GM18508 (cell line): ENCODE results near the gene CYP4F22.
"Not testable (repeated sequence)": the region's sequence is repeated elsewhere in the genome, so short reads cannot be mapped to it uniquely, and the experiment has no call there.

Experiments used
- ATAC-seq: cut with Tn5 transposase; IDR thresholded peaks from one replicate; pipeline ENCODE4 v1.9.1; 2021; ENCODE audit warnings: moderate number of reproducible peaks; ENCODE audit not compliant: insufficient read depth, unreplicated experiment

CYP4F22 gene

DNA sequence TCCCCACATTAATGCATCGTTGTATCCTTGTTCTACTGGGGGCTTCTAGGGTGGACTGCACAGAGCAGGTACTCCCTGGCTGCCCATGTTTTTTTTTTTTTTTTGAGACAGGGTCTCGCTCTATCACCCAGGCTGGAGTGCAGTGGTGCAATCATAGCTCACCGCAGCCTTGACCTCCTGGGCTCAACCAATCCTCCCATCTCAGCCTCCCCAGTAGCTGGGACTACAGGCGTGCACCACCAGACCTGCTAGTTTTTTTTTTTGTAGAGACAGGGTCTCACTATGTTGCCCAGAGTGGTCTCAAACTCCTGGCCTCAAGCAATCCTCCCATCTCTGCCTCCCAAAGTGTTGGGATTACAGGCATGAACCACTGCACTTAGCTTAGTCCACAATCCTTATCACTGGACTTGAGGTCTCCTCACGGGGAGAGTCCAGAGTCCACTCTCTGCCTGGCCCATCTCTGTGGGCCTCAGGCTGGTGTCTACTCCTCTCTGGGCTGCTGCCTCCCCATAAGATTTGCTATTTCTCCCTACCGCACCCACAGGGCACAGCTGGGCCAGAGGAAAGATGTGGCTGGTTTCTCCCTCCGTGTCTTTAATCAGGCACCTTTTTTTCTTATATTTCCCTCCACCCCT, 56.3 kb downstream of the CYP4F22 start:
- no peak for ATAC-seq

DNA sequence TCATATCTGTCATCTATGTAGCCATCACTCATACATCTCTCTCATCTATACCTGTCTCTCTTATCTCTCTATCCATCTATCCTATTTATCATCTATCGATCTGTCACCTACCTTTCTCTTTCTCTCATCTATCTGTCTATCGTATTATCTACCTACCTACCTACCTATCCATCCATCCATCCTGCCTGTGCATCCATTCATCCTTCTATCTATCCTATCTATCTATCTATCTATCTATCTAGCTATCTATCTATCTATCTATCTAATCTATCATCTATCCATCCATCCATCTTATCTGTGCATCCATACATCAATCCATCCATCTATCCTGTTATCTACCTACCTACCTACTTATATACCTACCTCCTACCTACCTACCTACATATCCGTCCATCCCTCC, 62.1 kb downstream of the CYP4F22 start:
- no peak for ATAC-seq

DNA sequence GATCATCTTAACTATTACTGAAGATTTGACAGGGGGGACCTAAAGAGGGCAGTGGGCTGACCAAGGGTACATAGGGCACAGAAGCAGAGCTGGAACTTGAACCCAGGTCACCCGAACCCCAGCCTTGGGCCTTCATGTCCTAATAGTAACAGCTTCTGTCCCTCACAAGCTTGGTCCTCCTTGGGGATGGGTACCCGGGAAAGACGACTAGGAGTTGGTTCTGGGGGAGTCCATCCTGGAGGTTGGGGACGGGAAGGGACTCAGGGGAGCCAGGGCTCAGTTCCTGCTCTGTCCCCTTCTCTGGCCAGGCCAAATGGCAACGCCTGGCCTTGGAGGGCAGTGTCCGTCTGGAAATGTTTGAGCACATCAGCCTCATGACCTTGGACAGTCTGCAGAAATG, 67.1 kb downstream of the CYP4F22 start:
- ATAC-seq: no peak

DNA sequence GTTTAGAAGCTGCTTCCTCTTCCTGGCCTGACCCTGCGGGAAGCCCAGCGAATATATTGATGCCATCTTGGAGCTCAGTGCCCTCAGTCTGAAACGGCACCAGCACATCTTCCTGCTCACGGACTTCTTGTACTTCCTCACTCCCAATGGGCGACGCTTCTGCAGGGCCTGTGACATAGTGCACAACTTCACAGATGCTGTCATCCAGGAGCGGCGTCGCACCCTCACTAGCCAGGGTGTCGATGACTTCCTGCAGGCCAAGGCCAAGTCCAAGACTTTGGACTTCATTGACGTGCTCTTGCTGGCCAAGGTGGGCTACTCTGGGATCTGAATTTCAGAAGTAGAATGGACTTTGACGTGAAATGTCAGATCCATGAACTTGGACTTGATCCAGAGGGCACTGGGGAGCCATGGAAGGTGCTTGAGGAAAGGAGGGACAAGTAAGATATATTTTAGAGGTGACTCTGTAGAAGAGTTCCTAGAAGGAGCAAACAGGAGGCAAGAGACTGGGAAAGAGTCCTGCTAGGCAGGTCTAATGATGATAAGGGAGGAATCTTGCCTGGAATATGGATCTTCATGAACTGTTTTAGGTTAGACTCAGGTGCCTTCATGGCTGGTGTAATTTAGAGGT, 68.3 kb downstream of the CYP4F22 start:
- no peak for ATAC-seq

DNA sequence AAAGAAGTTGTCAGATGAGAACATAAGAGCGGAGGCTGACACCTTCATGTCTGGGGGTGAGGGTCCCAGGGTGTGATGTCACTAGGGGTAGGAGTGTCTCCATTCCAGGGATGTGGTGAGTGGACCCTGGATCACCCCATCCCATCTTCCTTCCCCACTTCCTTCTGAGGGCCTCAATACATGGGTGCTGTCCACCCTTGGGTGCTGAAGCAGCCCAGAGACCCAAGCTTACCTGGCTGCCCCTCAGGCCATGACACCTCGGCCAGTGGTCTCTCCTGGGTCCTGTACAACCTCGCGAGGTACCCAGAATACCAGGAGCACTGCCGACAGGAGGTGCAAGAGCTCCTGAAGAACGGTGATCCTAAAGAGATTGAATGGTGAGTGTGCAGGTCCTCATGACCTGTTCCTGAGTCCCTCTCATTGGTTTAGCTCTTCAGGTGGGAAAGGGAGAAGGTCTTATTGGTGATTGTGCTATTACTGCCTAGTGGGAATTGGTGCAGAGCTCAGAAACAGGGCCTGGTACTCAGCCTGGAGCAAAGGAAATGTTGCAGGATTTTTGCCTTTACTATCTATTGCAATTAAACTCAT, 69.0 kb downstream of the CYP4F22 start:
- ATAC-seq: no peak

DNA sequence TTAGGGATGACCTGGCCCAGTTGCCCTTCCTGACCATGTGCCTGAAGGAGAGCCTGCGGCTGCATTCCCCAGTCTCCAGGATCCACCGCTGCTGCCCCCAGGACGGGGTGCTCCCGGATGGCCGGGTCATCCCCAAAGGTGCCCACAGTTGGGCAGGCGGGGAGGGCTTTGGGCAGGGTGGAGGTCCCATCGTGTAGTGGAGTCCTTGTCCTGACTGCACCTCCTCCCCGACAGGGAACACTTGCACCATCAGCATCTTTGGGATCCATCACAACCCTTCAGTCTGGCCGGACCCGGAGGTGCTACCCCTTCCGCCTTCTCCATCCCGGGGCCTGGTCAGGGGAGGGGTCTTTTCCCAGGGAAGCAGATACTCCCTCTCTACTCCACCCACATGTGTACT, 75.0 kb downstream of the CYP4F22 start:
- no peak for ATAC-seq

DNA sequence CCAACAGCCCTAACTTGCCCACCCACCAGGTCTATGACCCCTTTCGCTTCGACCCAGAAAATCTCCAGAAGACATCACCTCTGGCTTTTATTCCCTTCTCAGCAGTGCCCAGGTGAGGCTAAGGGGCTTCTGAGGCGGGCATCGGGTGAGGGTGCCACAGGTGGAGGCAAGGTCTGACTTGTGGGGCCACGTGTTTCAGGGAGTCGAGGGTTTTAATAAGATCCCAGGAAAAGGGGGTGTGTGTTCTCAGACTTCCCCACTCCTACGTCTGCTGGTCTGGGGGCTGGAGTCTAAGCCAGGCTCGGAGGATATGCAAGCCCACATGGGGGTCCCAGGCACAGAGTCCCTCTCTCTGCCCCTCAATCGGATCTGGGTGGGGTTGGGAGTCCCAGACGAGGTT, 75.8 kb downstream of the CYP4F22 start:
- ATAC-seq: no peak

DNA sequence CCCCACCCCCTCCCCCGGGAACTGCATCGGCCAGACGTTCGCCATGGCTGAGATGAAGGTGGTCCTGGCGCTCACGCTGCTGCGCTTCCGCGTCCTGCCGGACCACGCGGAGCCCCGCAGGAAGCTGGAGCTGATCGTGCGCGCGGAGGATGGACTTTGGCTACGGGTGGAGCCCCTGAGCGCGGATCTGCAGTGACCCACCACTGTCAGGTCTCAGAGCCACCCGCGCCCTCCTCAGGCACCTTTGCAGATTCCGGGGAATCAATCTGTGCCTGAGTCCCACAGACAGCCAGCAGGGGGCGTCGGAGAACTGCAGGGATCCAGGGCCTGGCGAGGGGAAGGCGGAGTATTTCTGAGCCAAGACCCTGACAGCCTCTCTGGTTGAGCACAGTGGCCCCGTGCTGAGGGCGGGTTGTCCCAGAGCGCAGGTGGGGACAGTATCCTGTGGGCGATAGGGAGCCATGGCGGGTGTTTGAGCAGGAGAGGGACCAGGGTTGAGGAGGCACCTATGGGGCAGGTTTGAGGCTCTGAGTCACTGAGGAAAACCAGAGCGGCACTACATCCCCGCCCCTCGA, 76.3 kb downstream of the CYP4F22 start:
- no peak for ATAC-seq

DNA sequence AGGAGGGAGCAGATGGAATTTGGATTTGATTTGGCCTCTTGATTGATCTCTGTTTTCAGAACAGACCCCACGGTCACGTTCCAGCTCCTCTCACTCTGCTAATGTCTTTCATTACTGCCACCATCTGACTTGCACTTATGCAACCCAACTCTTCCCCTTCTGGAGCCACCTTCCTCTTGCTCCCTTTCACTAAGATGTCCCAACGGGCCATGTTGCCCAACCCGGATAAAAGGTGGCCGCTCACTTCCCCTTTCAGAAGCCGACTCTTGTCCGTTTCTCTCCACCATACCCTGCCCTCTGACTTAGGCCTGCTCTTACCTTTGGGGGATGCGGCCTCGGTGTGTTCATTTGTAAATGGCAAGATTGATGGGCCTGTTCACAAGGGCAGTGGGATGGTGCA, 79.3 kb downstream of the CYP4F22 start:
- ATAC-seq: no peak

DNA sequence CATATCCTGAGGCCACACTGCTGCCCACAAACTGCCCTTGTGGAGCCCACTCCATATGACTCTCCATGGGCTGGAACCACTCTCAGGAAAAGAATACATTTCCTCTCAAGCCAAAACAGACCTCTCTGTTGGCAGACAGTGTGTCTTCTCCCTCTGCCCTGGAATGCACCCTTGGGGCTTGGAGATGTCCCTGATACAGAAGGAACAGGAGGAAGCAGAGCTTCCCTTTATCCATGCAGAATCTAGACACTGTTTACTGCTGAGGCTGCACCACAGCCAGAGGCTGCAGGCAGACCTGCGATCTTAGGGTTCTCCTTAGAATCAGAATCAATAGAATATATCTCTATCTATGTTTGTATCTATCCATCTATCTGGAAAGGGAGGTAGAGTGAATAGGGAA, 79.9 kb downstream of the CYP4F22 start:
- ATAC-seq: no peak

DNA sequence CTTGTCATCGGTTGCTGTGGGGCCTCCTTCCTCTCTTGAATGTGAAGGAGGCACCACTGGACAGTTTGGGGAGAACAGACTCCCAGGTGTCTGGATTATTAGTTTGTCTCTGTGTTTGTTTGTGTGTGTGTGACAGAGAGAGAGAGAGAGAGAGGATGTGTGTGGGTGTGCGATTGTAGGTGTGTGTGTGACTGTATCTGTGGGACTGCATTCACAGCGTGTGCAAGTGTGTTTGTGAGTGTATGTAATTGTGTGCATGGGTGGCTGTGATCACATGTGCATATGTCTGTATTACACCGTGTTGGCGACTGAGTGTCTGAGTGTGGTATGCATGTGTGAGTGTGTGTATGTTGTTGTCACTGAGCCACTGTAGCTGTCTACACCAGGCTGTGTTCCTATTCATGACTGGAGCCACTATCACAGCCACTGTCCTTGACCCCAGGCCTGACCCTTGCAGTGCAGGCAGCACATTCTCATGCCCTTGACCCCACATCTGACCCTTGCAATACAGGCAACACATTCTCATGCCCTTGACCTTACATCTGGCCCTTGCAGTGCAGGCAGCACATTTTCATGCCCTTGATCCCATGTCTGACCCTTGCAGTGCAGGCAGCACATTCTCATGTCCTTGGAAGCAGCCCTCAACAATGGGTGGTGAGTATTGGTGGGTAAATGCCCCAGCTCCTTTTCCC, 81.6 kb downstream of the CYP4F22 start:
- ATAC-seq: no peak

DNA sequence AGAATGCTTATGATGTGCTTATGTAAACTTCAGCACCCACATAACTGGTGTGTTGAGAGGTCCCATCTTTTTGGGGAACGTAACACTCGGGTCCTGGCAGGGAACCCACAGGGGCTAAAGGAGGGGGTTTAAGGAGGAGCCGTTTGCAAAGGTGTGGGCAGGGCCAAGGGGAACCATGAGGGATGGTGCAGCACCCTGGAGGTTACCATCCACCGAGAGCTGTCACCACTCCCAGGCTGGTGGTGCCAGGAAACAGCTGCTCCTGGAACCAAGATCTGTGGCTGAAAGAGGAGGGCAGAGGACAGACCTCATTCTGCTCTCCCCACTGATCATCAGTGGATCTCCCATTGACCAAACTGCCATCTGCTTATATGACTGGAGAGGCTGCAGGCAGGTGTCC, 83.5 kb downstream of the CYP4F22 start:
- ATAC-seq: no peak

DNA sequence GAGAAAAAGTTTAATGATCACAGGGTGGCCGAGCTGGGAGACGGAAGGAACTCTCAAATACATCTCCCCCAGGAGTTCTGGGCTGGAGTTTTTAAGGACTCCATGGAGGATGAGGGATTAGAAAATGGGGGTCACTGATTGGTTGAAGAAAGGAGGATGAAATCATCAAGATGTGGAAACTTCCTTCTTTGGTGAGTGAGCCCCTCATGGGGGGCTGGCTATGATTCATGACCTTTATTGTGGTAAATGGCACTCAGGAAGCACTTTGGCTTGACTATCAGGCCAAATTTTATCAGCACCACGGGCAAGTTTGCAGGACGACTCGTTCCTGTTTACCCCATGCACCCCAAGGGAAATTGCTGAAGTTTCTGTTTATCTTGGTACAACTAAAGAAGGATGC, 84.2 kb downstream of the CYP4F22 start:
- ATAC-seq: not testable (repeated sequence)

DNA sequence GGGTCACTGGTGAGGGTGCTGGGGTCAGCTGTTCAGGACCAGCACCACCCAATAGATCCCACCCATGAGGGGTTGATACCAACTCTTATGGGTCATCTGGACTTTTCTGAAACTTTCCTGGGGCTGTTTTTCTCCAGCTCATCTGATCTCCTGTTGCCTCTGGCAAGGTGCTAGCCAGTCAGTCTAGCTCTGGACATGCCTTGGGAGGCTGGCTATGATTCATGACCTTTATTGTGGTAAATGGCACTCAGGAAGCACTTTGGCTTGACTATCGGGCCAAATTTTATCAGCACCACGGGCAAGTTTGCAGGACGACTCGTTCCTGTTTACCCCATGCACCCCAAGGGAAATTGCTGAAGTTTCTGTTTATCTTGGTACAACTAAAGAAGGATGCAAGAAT, 85.4 kb downstream of the CYP4F22 start:
- ATAC-seq: not testable (repeated sequence)

DNA sequence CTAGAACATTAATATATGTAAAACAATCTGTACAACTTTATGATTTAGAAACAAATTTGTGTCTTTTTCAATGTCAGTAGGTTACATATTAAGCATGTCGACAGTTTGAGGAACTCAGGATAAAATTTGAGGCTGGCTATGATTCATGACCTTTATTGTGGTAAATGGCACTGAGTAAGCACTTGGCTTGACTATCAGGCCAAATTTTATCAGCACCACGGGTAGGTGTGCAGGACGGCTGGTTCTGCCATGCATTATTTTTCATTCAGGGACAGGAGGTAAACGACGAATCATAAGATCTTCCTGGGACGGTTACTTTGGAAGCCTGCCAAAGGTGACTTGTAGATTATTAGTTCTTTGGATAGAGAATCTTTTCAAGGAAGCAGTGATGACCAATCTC, 86.7 kb downstream of the CYP4F22 start:
- ATAC-seq: no peak
